ENCODE measurements around the gene RDX. TPM values are rescaled to one million over a fixed set of nuclear protein-coding genes. Genes with fewer than 3 reads are reported as not detected.

Gene RDX
- polyA plus RNA-seq, 2 of the 4 experiments (the other 2 are of a cell fraction) = 158 to 183 TPM

GRCh38 chr11:110169738-110170137 lies 126.7 kb downstream of the RDX start (continued):
- TF ChIP-seq KDM5A (IDR thresholded peaks at IDR 0.05) (no peak), GATA3 (IDR thresholded peaks at IDR 0.05; ENCODE audit: borderline replicate concordance) (no peak), EP300 (IDR thresholded peaks at IDR 0.05) (no peak), ZC3H11A (IDR thresholded peaks at IDR 0.05) (no peak), HOXA7 (CRISPR knock-in tag; IDR thresholded peaks at IDR 0.05) (no peak), EHF (CRISPR knock-in tag; IDR thresholded peaks at IDR 0.05) (no peak)

- Histone ChIP-seq H3K4me3 (no peak overlapping the region), H3K4me1 (peaks cover 7% of the 10 kb centered on the region; the same call in 1 of the 3 replicates), H3K27ac (0 out of 6 replicates have a peak overlapping the region, but pooled peaks of 1 of the 2 experiments have one; percentile 2), H3K4me2 (no peak overlapping the region), H3K9me3 (no peaks in the 10 kb centered on the region)
- no peak for ATAC-seq
- no peak for TF ChIP-seq RNF2 (IDR thresholded peaks at IDR 0.05; ENCODE audit: borderline replicate concordance, low read depth)
- no peak for TF ChIP-seq EHF (CRISPR knock-in tag; IDR thresholded peaks at IDR 0.05)
- no peak for TF ChIP-seq HOXA7 (CRISPR knock-in tag; IDR thresholded peaks at IDR 0.05)
- no peak for TF ChIP-seq KDM1A (IDR thresholded peaks at IDR 0.05; ENCODE audit: low read depth)
- no peak for TF ChIP-seq REST (IDR thresholded peaks at IDR 0.05)
- no peak for TF ChIP-seq KDM5A (IDR thresholded peaks at IDR 0.05)
- no peak for TF ChIP-seq JUNB (IDR thresholded peaks at IDR 0.05)
- no peak for TF ChIP-seq BCL3 (IDR thresholded peaks at IDR 0.05)
- no peak for TF ChIP-seq SREBF2 (IDR thresholded peaks at IDR 0.05)
- TF ChIP-seq CHD4 (IDR thresholded peaks at IDR 0.05; ENCODE audit: borderline replicate concordance) = no peak
- TF ChIP-seq, protein P1, sequence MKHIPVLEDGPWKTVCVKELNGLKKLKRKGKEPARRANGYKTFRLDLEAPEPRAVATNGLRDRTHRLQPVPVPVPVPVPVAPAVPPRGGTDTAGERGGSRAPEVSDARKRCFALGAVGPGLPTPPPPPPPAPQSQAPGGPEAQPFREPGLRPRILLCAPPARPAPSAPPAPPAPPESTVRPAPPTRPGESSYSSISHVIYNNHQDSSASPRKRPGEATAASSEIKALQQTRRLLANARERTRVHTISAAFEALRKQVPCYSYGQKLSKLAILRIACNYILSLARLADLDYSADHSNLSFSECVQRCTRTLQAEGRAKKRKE (CRISPR knock-in tag; IDR thresholded peaks at IDR 0.05; ENCODE audit: low read depth) = no peak
- TF ChIP-seq CHD2 (IDR thresholded peaks at IDR 0.05; ENCODE audit: low read length, partially characterized antibody) = no peak
- TF ChIP-seq TP53 (CRISPR knock-in tag; IDR thresholded peaks at IDR 0.05) = no peak
- TF ChIP-seq ELK1 (IDR thresholded peaks at IDR 0.05; ENCODE audit: low read depth, low read length) = no peak
- TF ChIP-seq EHMT2 (IDR thresholded peaks at IDR 0.05; ENCODE audit: low read depth) = no peak
- TF ChIP-seq HMGXB4 (CRISPR knock-in tag; IDR thresholded peaks at IDR 0.05; ENCODE audit: borderline replicate concordance) = no peak
- no peak for TF ChIP-seq MAZ (IDR thresholded peaks at IDR 0.05; ENCODE audit: borderline replicate concordance, low read depth, low read length)
- TF ChIP-seq FOSL2 (IDR thresholded peaks at IDR 0.05) = no peak
- TF ChIP-seq FOSL2 (CRISPR knock-in tag; IDR thresholded peaks at IDR 0.05) = no peak
- POLR2A ChIA-PET = no interaction called here
- CTCF ChIA-PET = interaction anchor here (0.6 to 1.0 kb wide), 2 partner anchors 41 to 48 kb away, joined by 3 to 4 read pairs; no protein-coding TSS in a partner anchor
- no peak for FAIRE-seq
- no peak for DNase-seq (ENCODE audit: low read depth in 1 of 2, low spot score in 1 of 2)
- WGBS (ENCODE audit: missing lambda C conversion rate) = 75% methylated on average over 5 of the region's 5 CpGs
These were observed 128.2 kb downstream of the RDX start for GRCh38 chr11:110168033-110168803.

Data from A549 (cell line).